SK-N-SH treated with all-trans-retinoic acid at 6 μM for 48 hours (cell line): ENCODE results near the gene YES1.

ENCODE experiments used
- CREB5 ChIP-seq: fragments of 250-450 bp; sonication (Bioruptor Pico); IDR thresholded peaks from 2 replicates; pipeline ENCODE4 v1.5.1; 2020; ENCODE audit warnings: low read depth, mild to moderate bottlenecking, moderate library complexity
- ESRRG ChIP-seq: fragments of 250-450 bp; sonication (Bioruptor Pico); IDR thresholded peaks from 2 replicates; pipeline ENCODE4 v1.6.1; 2021; ENCODE audit warnings: mild to moderate bottlenecking
- GLIS3 ChIP-seq: fragments of 250-450 bp; sonication (Bioruptor Pico); IDR thresholded peaks from 2 replicates; pipeline ENCODE4 v1.5.0; 2020; ENCODE audit warnings: mild to moderate bottlenecking, moderate library complexity
- OSR1 ChIP-seq: fragments of 250-450 bp; sonication (Bioruptor Pico); IDR thresholded peaks from 2 replicates; pipeline ENCODE4 v1.8.0; 2022; ENCODE audit warnings: moderate library complexity, mild to moderate bottlenecking, inconsistent platforms
- PATZ1 ChIP-seq: fragments of 250-450 bp; sonication (Bioruptor Pico); IDR thresholded peaks from 2 replicates; pipeline ENCODE4 v1.8.0; 2020; ENCODE audit warnings: mild to moderate bottlenecking, moderate library complexity, borderline replicate concordance
- PPARA ChIP-seq: fragments of 250-450 bp; sonication (Bioruptor Pico); IDR thresholded peaks from 2 replicates; pipeline ENCODE4 v1.5.0; 2020; ENCODE audit warnings: mild to moderate bottlenecking, borderline replicate concordance
- RARB ChIP-seq: fragments of 250-450 bp; sonication (Bioruptor Pico); IDR thresholded peaks from 2 replicates; pipeline ENCODE4 v1.8.0; 2021; ENCODE audit warnings: mild to moderate bottlenecking, moderate library complexity
- TOX ChIP-seq: fragments of 250-450 bp; sonication (Bioruptor Pico); IDR thresholded peaks from 2 replicates; pipeline ENCODE4 v1.8.0; 2021; ENCODE audit warnings: mild to moderate bottlenecking, moderate library complexity, borderline replicate concordance
- ZFP30 ChIP-seq: fragments of 450-650 bp; formaldehyde crosslinking; IDR thresholded peaks from 2 replicates; pipeline ENCODE4 v1.5.0; 2022; ENCODE audit warnings: mild to moderate bottlenecking, moderate library complexity

- TF ChIP-seq CREB5 (no peak), ZFP30 (CRISPR knock-in tag) (no peak), PPARA (no peak), OSR1 (CRISPR knock-in tag) (no peak), ESRRG (no peak), PATZ1 (CRISPR knock-in tag) (no peak), GLIS3 (no peak), TOX (CRISPR knock-in tag) (no peak), RARB (CRISPR knock-in tag) (no peak)
These were observed 705 bp downstream of the YES1 start for GRCh38 chr18:811182-811891.
